ENCODE data around the gene ANKIB1.

DNA sequence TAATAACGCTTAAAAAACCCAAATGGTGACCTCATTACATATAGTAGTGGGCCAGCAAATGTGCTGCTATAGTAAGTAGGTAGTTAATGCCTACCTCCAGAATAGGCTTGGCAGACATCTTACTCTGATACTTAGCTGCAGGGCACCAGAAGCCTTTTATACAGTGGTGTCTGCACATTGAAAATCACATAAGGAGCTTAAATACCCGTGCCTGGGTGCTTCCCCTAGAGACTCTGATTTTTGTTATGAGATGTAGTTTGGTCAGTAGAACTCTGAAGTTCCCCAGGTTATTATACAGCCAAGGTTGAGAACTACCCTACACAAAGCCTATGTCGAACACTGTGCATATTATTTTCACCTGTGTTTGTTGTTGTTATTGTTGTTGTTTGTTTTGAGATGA lies 47.2 kb downstream of the ANKIB1 start:
- TF ChIP-seq, protein P1, sequence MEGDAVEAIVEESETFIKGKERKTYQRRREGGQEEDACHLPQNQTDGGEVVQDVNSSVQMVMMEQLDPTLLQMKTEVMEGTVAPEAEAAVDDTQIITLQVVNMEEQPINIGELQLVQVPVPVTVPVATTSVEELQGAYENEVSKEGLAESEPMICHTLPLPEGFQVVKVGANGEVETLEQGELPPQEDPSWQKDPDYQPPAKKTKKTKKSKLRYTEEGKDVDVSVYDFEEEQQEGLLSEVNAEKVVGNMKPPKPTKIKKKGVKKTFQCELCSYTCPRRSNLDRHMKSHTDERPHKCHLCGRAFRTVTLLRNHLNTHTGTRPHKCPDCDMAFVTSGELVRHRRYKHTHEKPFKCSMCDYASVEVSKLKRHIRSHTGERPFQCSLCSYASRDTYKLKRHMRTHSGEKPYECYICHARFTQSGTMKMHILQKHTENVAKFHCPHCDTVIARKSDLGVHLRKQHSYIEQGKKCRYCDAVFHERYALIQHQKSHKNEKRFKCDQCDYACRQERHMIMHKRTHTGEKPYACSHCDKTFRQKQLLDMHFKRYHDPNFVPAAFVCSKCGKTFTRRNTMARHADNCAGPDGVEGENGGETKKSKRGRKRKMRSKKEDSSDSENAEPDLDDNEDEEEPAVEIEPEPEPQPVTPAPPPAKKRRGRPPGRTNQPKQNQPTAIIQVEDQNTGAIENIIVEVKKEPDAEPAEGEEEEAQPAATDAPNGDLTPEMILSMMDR (IDR thresholded peaks at IDR 0.05 in 4 of 5, conservative IDR thresholded peaks at IDR 0.05 in 1 of 5), result no peak
- TF ChIP-seq POLR2A (IDR thresholded peaks at IDR 0.05), result no peak
